Caco-2 (cell line): Measurements from ENCODE around the gene TAOK2. TPM values are rescaled to one million over a fixed set of nuclear protein-coding genes. Genes with fewer than 3 reads are reported as not detected.
"Not testable (repeated sequence)": the region's sequence is repeated elsewhere in the genome, so short reads cannot be mapped to it uniquely, and the experiment has no call there.

Source experiments
- BruUV-seq: library from RNA; stranded (reverse); fragments of 400-500 nt; replicated peaks from 2 replicates; lab custom pipeline; 2021; lab: Mats Ljungman, UMichigan
- CTCF ChIA-PET: fragments of 300-600 bp; sonication (Branson Sonifier 250); formaldehyde crosslinking; loops from one replicate; lab custom pipeline; 2022; ENCODE audit warnings: antibody characterized with exemption; lab: Charles Lee
- POLR2A ChIA-PET: fragments of 300-600 bp; sonication (Branson Sonifier 250); formaldehyde crosslinking; loops from one replicate; lab custom pipeline; 2022; ENCODE audit warnings: antibody characterized with exemption; lab: Charles Lee
- DNase-seq, 2 experiments: peaks; one replicate each; pipeline versions ENCODE4 v3.0.0 to v3.0.0-alpha.2; 2020 to 2022
- H3K27me3 ChIP-seq: replicated peaks from 2 replicates; pipeline ENCODE4 v1.6.0; 2011; ENCODE audit warnings: low read length; ENCODE audit not compliant: control insufficient read depth, insufficient read depth
- H3K36me3 ChIP-seq: 2 replicates; pipeline ENCODE4 v1.5.1; 2011; ENCODE audit warnings: low read length; ENCODE audit not compliant: control insufficient read depth, insufficient read depth
- H3K4me1 ChIP-seq: fragments of 250-450 bp; sonication (Bioruptor Pico); 2 replicates; pipeline ENCODE4 v1.5.1; 2020; ENCODE audit warnings: mild to moderate bottlenecking
- H3K4me3 ChIP-seq: 2 replicates; pipeline ENCODE4 v1.5.1; 2011; ENCODE audit warnings: low read depth, mild to moderate bottlenecking, control low read depth, low read length
- H3K9me3 ChIP-seq: fragments of 250-450 bp; sonication (Bioruptor Pico); 2 replicates; pipeline ENCODE4 v1.5.1; 2020; ENCODE audit warnings: mild to moderate bottlenecking, moderate library complexity
- H3K27ac Mint-ChIP-seq: one replicate; pipeline ENCODE4 v1.8.0; 2022; ENCODE audit warnings: mixed read lengths; ENCODE audit not compliant: unreplicated experiment
- H3K27me3 Mint-ChIP-seq: one replicate; pipeline ENCODE4 v1.8.0; 2022; ENCODE audit warnings: mixed read lengths; ENCODE audit not compliant: insufficient read depth, unreplicated experiment
- H3K36me3 Mint-ChIP-seq: one replicate; pipeline ENCODE4 v1.8.0; 2022; ENCODE audit warnings: mild to moderate bottlenecking, mixed read lengths; ENCODE audit not compliant: insufficient read depth, unreplicated experiment
- H3K4me1 Mint-ChIP-seq: one replicate; pipeline ENCODE4 v1.8.0; 2022; ENCODE audit warnings: low read depth, mixed read lengths; ENCODE audit not compliant: unreplicated experiment
- H3K4me3 Mint-ChIP-seq: one replicate; pipeline ENCODE4 v1.8.0; 2022; ENCODE audit warnings: mild to moderate bottlenecking, moderate library complexity, mixed read lengths; ENCODE audit not compliant: unreplicated experiment
- H3K9me3 Mint-ChIP-seq: one replicate; pipeline ENCODE4 v1.8.0; 2022; ENCODE audit warnings: mixed read lengths; ENCODE audit not compliant: unreplicated experiment
- CTCF ChIP-seq, 2 experiments: fragments of 200-600 bp in 1 of 2; IDR thresholded peaks; 1 replicate in 1 of 2; 2 replicates in 1 of 2; pipeline versions ENCODE4 v1.5.1 to v1.8.0; 2011 to 2022; ENCODE audit warnings: antibody characterized with exemption in 1 of 2, control low read depth in 1 of 2, inconsistent platforms in 1 of 2, low read depth in 1 of 2, low read length in 1 of 2, mild to moderate bottlenecking in 1 of 2, moderate library complexity in 1 of 2; ENCODE audit not compliant: insufficient read depth in 1 of 2, severe bottlenecking in 1 of 2, unreplicated experiment in 1 of 2
- intact Hi-C: fragments of 100-400 bp; cut with micrococcal nuclease; formaldehyde crosslinking; loops from one replicate; pipeline ENCODE4 v1.10.0; 2022; ENCODE audit not compliant: unreplicated experiment
- total RNA-seq: library from RNA; stranded (reverse); gene quantifications from 2 replicates; pipeline ENCODE4 v1.2.3, GENCODE V29; 2022

Gene TAOK2
- total RNA-seq, 1 experiment from 2014 or later = 47.1 TPM

- H3K4me3 Mint-ChIP-seq = no peak overlapping the region
- intact Hi-C loops = no loop called here
- no peak overlapping the region for H3K27ac Mint-ChIP-seq
- peaks cover 7% of the 10 kb centered on the region; the same call in 1 of the 2 replicates for H3K4me1 ChIP-seq
- DNase-seq = no peak
- no peak overlapping the region for H3K4me3 ChIP-seq
- H3K27me3 ChIP-seq = no peaks in the 10 kb centered on the region
- peaks cover 6% of the 10 kb centered on the region for H3K36me3 Mint-ChIP-seq
- no peaks in the 10 kb centered on the region for H3K4me1 Mint-ChIP-seq
- peaks cover 4% of the 10 kb centered on the region for H3K9me3 ChIP-seq
- TF ChIP-seq CTCF (IDR thresholded peaks at IDR 0.05; ENCODE audit: insufficient read depth in 1 of 2, low read depth in 1 of 2, low read length in 1 of 2, severe bottlenecking in 1 of 2, unreplicated experiment in 1 of 2) = no peak
- no peaks in the 10 kb centered on the region for H3K27me3 Mint-ChIP-seq
- CTCF ChIA-PET = no interaction called here
- H3K36me3 ChIP-seq = no peaks in the 10 kb centered on the region
- H3K9me3 Mint-ChIP-seq = peaks cover 10% of the 10 kb centered on the region
- POLR2A ChIA-PET = interaction anchor here (1.1 kb wide), 1 partner anchor 10 kb away, joined by 3 read pairs; the partner anchor contains the start of gene TMEM219
- BruUV-seq = no TSS peak
These were observed 21.9 kb upstream of the TAOK2 start for GRCh38 chr16:29951625-29952365.

GRCh38 chr16:29958756-29959155, 14.9 kb upstream of the TAOK2 start:
- BruUV-seq = no TSS peak
- no peak for TF ChIP-seq CTCF (IDR thresholded peaks at IDR 0.05; ENCODE audit: insufficient read depth in 1 of 2, low read depth in 1 of 2, low read length in 1 of 2, severe bottlenecking in 1 of 2, unreplicated experiment in 1 of 2)
- Histone ChIP-seq H3K4me3 (no peak overlapping the region), H3K36me3 (no peaks in the 10 kb centered on the region), H3K4me1 (no peaks in the 10 kb centered on the region), H3K9me3 (no peaks in the 10 kb centered on the region), H3K27me3 (no peaks in the 10 kb centered on the region)
- H3K27me3 Mint-ChIP-seq = no peaks in the 10 kb centered on the region
- no peak overlapping the region for H3K4me3 Mint-ChIP-seq
- intact Hi-C loops = no loop called here
- peaks cover 5% of the 10 kb centered on the region for H3K36me3 Mint-ChIP-seq
- no peak overlapping the region for H3K27ac Mint-ChIP-seq
- CTCF ChIA-PET = no interaction called here
- DNase-seq = no peak
- POLR2A ChIA-PET = no interaction called here
- peaks cover 8% of the 10 kb centered on the region for H3K4me1 Mint-ChIP-seq
- no peaks in the 10 kb centered on the region for H3K9me3 Mint-ChIP-seq

- ChIA-PET POLR2A (no interaction called here), CTCF (no interaction called here)
- no peaks in the 10 kb centered on the region for H3K27me3 ChIP-seq
- intact Hi-C loops = no loop called here
- no peaks in the 10 kb centered on the region for H3K36me3 ChIP-seq
- no peaks in the 10 kb centered on the region for H3K27me3 Mint-ChIP-seq
- no peaks in the 10 kb centered on the region for H3K4me1 ChIP-seq
- H3K4me3 Mint-ChIP-seq = no peak overlapping the region
- peaks cover 5% of the 10 kb centered on the region for H3K36me3 Mint-ChIP-seq
- no peak for TF ChIP-seq CTCF (IDR thresholded peaks at IDR 0.05; ENCODE audit: insufficient read depth in 1 of 2, low read depth in 1 of 2, low read length in 1 of 2, severe bottlenecking in 1 of 2, unreplicated experiment in 1 of 2)
- no peak overlapping the region for H3K27ac Mint-ChIP-seq
- no peak overlapping the region for H3K4me3 ChIP-seq
- peaks cover 8% of the 10 kb centered on the region for H3K4me1 Mint-ChIP-seq
- no peak for DNase-seq
- H3K9me3 ChIP-seq = no peaks in the 10 kb centered on the region
- H3K9me3 Mint-ChIP-seq = no peaks in the 10 kb centered on the region
- no TSS peak for BruUV-seq
These were observed 14.4 kb upstream of the TAOK2 start for GRCh38 chr16:29959293-29959692.

- DNase-seq, H3K36me3 ChIP-seq, H3K4me3 Mint-ChIP-seq, intact Hi-C loops, H3K4me1 ChIP-seq, H3K27me3 ChIP-seq, H3K27me3 Mint-ChIP-seq, H3K4me1 Mint-ChIP-seq, H3K9me3 ChIP-seq, POLR2A ChIA-PET, H3K4me3 ChIP-seq, BruUV-seq, H3K9me3 Mint-ChIP-seq, H3K27ac Mint-ChIP-seq, H3K36me3 Mint-ChIP-seq, CTCF ChIA-PET: not testable (repeated sequence)
These were observed 13.8 kb upstream of the TAOK2 start for GRCh38 chr16:29959821-29960220.
